Stimulated activated CD4-positive, alpha-beta T cell treated with anti-CD3 and anti-CD28 coated beads, TNF-alpha, amount 100 ng/mL, for 4 hours (primary cell): ENCODE measurements around the gene RANBP10.
"Not testable (repeated sequence)": the region's sequence is repeated elsewhere in the genome, so short reads cannot be mapped to it uniquely, and the experiment has no call there.

Source experiments
- DNase-seq, 3 experiments: peaks; one replicate each; pipeline ENCODE4 v3.0.0-alpha.2; 2020; ENCODE audit warnings: low read depth in 3 of 3

Gene RANBP10

DNA sequence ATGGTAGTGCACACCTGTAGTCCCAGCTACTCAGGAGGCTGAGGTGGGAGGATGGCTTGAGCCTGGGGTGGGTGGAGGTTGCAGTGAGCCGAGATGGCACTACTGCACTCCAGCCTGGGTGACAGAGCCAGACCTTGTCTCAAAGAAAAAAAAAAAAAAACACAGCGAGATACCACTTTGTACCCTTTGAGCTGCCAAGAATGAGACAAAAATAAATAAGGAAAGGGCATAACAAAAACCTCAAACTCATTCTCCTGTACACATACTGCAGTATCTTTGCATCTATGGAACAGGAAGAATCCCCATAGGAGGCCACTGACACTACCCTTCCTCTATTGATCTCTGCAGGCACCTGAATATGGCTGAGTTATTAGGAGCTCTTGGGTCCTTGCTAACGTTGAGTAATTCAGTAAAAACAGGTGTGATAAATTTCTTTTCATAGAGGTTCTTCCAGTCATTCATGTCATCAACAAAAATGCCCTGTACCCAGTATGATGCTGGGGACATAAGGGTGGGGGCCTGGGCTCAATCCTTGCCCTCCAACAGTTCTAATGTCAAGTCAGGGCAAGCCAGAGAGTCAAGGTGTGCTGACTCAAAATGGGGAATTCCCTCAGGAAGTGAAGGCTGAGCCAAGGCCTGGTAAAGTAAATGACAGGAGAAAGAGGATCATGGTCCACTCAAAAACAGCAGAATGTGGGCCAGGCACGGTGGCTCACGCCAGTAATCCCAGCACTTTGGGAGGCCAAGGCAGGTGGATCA, 26.9 kb downstream of the RANBP10 start:
- DNase-seq: no peak

DNA sequence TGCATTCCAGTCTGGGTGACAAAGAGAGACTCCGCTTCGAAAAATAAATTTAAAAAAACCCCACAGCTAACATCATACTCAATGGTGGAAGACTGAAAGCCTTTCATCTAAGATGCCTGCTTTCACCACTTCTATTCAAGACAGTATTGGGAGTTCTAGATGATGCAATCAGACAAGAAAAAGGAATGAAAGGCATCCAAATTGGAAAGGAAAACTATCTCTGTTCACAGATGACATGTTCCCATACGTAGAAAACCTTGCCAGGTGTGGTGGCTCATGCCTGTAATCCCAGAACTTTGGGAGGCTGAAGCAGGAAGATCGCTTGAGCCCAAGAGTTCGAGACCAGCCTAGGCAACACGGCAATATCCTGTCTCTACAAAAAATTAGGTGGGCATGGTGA, 31.1 kb downstream of the RANBP10 start:
- no peak for DNase-seq

DNA sequence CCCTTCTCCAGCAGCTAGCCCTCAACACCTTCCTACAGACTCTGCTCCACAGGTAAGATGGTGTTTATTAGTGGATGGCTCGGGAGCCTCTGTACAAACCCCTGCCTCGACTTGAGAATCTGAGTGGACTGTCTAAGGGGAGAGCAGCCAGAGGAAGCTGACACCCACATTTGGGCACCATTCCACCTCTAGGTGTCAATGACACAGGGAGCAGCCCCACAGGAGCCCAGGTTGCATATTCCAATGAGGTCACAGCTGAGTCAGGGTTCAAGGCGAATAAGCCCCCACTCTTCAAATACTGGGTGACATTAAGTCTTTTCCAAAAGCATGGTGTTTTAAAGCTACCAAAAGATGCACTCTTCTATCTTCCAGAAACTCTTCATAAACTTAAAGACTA, 31.9 kb downstream of the RANBP10 start:
- no peak for DNase-seq

DNA sequence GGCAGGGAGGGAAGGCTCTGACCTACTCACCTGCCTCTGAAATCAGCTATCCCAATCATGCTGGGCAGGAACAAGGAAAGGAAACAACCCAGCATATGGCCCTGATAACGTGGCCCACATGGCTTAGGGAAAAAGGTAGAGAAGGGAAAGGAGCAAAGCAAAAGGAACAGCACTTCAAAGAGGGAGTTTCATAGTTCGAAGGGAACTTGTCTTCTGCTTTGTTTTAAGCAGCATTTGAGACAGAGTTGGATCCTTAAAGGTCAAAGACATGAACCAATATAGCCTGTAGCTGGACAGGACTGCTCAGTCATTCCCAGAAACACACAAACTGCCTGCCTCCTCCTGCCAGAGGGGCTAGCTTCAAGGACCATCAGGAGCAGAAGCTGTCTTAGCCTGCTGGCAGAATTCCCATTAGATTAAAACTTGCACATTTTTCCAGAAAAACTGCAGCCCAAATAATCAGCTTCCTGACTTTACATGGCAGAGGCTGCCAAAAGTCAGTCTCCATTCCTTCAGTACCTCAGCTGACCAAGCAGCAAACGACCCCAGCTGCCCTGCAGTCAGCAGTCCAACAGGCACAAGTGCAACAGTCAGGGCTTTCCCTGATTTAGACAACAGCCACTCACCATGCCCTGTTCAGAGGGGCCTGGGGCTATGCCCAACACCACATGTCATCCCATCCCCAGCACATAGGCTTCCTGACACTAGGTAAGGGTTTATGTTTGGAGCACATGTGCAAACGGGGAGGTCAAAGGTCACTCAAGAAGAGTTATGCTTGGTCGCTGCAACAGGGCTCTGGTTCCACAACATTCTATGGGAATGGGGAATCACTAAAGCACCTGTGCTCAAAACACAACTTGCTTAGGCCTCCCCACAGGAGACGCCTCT, 32.5 kb downstream of the RANBP10 start:
- DNase-seq: no peak

DNA sequence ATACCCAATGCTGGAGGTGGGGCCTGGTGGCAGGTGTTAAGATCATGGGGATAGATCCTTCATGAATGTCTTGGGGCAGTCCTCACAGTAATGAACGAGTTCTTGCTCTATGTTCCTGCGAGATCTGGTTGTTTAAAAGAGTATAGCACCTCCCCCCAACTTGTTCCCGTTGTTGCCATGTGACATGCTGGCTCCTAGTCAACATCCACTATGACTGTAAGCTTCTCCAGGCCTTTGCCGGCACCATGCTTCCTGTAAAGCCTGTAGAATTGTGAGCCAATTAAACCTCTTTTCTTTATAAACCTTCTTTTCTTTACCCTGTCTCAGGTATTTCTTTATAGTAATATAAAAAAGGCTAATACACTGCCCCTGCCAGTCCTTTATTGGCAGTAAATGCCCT, 33.3 kb downstream of the RANBP10 start:
- DNase-seq: no peak

DNA sequence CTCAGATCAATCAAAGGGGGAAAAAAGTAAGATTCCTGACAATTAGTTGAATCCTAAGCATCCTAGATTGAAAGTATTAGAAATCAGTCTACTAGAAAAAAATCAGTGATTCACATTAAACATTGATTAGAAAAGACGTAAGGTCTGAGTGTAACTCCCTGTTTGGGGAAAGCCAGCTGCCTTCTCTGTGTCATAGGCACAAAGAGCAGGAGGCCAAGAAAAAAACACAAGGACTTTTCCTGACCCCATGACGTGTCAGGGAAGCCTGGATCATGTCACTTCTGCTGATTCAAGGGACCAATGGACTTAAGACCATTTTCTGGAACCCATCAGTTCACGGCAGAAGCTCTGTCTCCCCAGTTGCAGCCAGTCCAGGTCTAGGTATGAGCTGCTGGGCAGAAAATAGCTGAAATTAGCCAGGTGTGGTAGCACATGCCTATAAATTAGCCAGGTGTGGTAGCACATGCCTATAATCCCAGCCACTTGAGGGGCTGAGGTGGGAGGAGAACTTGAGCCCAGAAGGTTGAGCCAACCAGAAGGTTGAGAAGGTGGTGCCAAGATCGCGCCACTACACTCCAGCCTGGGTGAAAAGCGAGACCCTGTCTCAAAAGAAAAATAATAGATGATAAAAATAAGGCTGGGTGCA, 35.9 kb downstream of the RANBP10 start:
- no peak for DNase-seq

DNA sequence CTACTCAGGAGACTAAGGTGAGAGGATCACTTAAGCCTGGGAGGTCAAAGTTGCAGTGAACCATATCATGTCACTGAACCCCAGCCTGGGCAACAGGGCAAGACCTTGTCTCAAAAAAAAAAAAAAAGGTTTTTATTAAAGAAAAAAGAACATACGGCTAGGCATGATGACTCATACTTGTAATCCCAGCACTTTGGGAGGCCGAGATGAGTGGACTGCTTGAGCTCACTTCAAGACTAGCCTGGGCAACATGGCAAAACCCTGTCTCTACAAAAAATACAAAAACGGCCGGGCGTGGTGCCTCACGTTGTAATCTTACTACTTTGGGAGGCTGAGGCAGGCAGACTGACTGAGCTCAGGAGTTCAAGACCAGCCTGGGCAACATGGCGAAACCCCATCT, 38.4 kb downstream of the RANBP10 start:
- no peak for DNase-seq

DNA sequence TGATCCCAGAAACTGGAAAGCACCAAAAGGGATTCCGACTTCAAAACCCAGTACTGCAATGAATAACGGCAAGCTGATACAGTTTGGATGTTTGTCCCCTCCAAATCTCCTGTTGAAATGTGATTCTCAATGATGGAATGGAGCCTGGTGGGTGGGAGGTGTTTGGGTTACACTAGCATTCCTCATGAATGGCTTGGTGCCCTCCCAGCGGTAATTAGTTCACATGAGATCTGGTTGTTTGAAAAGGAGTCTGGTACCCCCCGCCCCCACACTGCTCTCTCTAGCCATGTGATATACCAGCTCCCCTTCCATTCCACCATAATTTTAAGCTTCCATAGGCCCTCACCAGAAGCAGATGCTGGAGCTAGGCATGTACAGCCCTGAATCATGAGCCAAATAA, 40.1 kb downstream of the RANBP10 start:
- DNase-seq: no peak

DNA sequence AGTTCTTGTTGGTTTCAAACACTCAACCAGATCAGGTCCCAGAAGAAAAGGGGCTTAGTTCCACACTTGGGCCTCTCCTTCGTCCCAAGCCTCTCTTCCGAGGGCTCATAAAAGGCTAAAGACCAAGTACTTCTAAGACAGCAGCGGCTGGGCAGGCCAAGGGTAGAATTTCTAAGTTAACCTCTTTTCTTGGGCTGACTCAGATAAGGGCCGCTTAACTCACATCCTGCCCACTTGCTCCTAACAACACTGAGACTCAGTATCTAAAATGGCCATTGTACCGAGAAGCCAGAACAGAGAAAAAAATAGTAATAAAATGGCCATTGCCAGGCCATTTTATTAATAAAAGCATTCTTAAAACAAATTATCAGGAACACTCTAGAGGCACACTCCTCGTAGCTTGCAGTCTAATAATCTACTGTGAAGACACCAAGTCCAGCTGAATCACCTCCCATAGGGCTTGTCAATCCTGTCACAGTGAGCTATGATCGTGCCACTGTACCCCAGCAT, 42.1 kb downstream of the RANBP10 start:
- no peak for DNase-seq

DNA sequence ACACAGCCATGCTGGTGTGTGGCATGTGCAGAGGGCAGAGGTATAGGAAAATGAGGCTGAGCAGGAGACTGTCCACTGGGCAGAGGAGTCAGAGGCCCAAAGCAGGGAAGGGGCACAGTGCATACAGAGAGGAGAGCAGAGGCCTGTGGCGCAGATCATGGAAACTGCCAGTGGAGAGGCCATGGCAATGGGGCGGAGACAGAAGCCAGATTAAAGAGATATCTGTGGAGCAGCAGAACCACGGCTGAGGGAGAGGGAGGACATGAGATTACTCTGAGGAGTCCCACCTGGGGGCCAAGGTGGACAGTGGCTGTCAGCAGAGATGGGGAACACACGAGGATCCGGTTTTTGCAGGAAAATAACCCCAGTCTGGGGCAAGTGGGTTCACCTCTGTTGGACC, 43.3 kb downstream of the RANBP10 start:
- DNase-seq: no peak

DNA sequence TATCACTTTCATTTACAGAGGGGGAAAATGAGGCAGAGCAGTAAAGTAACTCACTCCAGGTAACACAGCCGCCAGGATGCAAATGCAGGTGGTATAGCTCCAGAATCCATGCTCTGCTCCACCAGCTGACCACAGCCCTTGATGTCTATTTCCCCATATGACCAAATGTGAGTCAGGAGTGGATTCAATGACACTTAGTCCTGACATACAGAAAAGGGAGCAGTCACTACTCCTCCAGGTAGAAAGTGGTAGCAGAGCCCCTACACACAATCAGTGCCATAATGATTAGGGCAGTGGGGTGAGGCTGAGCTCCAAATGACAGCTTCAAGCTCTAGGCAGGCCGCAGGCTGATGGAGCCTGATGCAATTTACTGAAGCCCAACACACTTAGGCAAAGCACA, 44.0 kb downstream of the RANBP10 start:
- no peak for DNase-seq

DNA sequence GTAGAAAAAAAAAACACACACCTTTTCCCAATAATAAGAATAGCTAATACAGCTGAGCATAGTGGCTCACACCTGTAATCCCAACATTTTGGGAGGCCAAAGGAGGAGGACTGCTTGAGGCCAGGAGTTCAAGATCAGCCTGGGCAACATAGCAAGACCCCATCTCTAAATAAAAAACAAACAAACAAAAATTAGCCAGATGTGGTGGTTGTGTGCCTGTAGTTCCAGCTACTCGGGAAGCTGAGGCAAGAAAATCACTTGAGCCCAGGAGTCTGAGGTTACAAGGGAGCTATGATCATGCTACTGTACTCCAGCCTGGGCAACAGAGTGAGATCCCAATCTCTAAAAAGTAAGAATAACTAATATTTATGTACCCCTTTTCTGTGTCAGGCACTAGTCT, 44.4 kb downstream of the RANBP10 start:
- DNase-seq: no peak

DNA sequence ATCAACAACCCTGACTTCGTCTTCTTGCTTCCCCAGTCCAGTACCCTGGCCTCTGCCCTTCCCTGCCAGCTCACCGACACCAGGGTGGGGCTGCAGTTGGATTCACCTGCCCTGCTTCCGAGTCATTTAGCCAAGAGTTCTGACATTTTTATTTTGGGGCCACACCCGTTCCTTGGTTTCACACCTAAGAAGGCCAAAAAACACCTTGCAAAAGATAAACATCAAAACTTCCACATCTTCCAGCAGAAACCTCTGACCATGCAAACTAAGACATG, 45.5 kb downstream of the RANBP10 start:
- DNase-seq: no peak

DNA sequence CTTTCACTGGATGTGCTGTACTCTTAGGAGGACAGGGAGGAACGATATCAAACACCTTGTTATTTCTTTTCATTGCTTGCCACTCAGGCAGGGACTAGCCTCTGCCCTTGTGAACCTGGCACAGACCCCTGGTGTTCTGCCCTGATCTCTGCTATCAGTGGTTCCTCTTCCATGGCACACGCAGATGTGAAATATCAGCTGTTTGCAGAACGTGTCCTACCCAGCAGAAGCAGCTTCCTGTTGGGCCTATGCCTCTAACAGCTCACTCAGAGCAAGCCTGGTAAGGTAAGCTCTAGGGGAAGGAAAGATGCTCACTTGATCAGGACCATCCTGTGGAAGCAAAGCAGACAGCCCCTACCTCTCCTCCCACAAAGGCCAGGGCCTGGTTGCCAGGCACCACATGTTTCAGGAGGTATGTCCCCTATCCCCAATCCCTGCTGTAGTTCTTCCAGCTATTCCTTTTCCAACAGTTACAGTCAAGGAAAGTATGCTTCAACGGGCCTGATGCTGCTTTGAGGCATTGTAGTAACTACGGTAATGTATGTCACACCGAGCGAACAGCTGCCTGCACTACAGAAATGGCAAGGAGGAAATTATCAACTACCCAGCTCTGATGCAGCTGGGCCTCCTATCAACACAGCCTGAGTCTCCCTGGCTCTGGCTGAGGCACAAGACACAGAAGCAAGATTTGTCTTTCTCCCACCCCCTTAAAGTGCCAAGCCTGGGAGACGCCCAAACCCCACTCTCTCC, 46.0 kb downstream of the RANBP10 start:
- no peak for DNase-seq

DNA sequence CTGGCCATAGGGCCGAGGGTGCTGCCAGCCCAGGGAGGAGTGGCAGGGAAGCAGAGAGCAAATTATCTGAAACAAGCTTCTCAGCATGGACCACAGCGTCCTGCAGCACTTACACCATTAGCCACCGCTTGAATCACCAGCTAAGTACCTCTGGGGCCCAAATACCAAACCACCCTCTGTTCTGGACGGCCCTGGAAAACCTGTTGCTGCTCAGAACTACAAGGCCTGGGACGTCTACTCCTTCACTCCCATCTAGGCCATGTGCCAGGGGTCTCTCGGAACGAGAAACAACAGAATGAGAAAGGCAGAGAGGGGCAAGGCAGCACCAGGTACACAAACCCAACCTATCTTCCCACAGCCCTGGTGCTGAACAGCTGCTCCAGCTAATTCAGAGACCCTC, 47.4 kb downstream of the RANBP10 start:
- DNase-seq: no peak

DNA sequence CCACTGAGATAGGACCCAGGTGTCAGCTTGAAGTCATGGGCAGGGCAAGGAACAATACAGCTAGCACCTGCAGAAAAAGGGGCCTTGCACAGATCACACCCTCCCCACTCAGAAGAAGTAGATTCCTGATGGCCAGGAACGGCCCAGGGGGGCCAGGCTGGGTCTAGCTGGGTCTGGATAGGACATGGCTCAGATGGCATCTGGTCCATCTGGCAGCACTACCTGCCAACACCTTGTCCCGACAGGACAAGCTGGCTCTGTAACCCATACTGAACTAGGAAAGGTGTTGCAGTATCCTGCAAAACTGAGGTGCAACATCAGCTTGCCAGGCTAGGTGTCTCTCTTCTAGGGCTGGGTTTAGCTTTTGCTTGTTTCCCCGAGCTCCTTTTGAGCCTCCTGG, 48.4 kb downstream of the RANBP10 start:
- DNase-seq: no peak

DNA sequence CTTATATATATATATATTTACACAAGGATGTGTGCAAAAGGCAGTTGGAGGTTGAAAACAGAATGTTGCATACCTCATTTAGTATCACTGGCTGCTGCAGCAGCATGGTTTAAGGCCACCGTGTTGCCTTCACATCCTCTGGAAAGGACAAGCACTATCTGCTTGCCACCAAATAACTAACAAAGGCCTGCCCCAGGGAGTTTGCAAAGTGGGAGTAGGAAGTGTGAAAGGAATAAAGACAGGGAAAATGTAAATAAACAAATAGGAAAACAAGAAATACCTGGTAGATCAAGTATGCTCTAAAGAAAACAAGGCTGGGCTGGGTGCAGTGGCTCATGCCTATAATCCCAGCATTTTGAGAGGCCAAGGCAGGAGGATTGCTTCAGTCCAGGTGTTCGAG, 53.7 kb downstream of the RANBP10 start:
- no peak for DNase-seq

DNA sequence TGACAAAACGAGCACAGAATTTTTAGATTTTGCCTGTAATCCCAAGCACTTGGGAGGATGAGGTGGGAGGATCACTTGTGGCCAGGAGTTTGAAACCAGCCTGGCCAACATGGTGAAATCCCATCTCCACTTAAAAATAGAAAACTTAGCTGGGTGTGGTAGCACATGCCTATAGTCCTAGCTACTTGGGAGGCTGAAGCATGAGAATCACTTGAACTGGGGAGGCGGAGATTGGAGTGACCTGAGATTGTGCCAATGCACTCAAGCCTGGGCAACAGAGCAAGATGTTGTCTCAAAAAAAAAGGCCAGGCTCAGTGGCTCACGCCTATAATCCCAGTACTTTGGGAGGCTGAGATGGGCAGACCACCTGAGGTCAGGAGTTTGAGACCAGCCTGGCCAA, 55.0 kb downstream of the RANBP10 start:
- not testable (repeated sequence) for DNase-seq

DNA sequence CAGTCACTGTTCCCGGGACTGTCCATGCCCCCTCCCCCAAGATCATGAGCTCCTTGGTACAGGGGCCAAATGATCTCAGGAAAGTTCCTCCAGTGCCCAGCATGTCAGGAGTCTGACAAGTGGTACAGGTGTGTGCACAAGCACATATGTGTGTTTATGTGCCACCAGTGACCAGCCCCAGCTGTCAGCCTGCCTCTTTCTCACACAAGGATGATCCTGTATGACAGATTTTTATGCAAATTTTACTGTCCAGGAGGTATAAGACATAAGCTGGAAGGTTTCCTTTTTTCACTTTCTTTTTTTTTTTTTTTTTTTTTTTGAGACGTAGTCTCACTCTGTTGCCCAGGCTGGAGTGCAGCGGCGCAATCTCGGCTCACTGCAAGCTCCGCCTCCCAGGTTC, 55.9 kb downstream of the RANBP10 start:
- no peak for DNase-seq

DNA sequence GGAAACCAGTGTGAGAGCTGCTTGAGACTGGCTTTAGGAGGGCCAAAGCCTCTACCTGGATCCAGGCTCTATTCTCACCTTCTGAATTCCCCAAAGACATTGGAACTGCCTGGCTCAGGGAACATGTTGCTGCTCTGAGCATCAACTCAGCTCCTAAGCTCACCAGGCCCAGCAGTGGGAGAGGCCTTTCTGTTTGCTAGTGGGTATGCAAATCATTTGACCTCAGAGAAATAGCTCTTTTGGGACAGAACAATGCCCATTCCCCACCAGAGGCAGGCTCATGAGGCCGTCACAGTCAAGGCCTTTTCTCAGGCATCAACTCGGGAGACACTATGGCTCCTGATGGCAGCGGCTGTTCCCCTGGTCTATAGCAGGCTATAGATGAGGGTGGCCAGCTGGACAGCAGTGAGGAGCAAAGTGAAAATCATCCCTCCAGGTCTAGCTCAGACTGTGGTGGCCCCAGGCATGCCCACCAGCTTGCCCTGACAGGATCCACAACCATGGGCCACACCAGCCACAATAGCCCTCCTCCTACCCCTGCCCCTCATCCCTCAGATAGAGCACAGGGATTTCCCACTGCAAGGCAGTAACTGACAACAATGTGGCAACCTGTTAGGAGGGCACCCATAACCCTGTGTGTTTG, 56.8 kb downstream of the RANBP10 start:
- DNase-seq: no peak

DNA sequence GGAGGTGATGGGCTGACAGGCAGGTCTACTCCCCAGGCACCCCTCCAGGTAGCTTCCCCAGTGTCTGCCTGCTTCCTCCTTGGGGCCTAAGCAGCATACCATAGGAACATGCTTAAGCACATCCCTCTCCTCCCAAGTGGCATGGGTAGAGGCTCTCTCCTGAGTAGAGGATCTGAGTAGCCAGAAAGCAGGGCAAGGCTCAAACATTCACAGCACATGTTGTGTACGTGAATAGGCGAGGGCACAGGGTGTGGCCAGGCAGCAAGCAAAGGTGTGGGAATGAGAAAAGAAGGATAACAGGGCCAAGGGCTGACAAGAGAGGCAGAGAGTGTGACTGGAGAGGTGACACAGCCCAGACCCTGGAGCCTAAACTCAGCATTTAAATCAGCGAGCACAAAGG, 57.5 kb downstream of the RANBP10 start:
- DNase-seq: no peak

DNA sequence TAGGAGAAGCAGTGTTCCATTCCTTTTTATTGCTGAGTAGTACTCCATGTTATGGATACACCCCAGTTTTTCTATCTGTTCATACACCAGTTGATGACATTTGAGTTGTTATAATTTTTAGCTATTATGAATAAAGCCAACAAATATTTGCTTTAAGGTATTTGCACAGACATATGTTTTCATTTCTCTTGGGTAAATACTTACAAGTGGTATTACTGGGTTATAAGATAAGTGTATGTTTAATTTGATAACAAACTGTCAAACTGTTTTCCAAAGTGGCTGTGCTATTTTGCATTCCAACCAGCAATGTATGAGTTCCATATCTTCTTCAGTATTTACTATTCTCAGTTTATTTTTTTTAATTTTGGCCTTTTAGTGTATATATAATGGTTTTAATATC, 59.5 kb downstream of the RANBP10 start:
- no peak for DNase-seq
